Measurements from ENCODE around the gene PUM1. TPM values are rescaled to one million over a fixed set of nuclear protein-coding genes. Genes with fewer than 3 reads are reported as not detected.
"Not testable (repeated sequence)": the region's sequence is repeated elsewhere in the genome, so short reads cannot be mapped to it uniquely, and the experiment has no call there.

PUM1 gene
- total RNA-seq, 1 experiment from 2014 or later, result 50.3 TPM

DNA sequence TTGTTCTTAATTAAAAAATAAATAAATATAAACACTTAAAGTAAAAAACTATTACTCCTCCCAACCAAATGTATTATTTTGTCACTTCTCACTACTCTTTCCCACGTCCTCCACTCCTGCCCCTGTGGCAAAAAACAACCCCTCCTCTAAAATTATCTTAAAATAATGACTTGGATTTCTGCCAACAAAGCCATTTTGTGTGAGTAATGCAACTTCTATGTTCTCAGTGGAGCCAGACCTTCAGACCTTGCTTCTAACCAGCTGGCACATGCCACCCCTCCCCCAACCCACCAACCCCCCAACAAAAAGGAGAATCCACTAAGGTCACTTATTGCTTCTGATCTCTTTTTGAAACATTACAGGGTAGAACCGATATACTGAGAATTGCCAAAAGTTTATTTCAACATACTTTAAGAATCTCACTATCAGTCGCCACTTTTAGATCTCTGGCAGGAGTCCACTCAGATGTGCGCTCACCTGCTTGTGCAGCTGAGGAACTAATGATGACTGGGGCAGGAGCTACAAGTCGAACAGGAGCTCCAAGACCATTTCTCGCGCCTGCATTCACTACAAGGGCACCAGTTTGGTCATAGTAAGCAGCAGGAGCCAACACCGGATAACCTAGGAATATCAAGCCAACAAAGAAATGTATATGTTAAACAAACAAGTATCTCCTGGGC lies 98.7 kb downstream of the PUM1 start:
- DNase-seq (ENCODE audit: low read depth), result peak; percentile 84

DNA sequence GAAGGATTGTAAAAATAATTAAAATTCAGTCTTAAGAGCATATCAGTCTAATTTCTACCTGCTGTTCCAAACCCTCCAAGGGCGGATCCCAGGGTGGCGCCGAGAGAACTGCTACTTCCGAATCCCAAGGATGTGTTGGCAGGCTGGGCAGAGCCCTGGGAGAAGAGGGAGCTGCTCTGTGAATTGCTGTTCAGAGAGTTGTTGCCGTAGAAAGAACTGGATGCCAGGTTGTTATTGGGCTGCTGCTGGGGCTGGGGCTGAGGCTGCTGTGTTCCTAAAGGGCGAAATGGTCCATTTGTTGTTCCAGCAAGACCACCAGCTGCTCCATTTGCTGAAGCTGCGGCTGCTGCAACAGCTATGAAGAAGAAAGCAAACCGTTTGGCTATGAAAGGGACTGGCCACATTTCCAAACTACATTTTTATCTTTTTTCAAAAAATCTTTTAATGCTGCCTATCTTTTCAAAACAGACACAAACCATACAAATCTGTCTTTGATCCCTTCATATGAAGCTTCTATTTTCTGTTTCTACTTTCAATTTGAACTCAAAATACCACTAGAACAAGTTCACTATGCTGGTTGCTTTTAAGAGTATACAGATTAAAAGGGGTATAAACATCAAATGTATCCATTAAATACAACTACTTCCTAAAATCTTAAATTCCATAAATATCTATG lies 99.5 kb downstream of the PUM1 start:
- no peak for DNase-seq (ENCODE audit: low read depth)

DNA sequence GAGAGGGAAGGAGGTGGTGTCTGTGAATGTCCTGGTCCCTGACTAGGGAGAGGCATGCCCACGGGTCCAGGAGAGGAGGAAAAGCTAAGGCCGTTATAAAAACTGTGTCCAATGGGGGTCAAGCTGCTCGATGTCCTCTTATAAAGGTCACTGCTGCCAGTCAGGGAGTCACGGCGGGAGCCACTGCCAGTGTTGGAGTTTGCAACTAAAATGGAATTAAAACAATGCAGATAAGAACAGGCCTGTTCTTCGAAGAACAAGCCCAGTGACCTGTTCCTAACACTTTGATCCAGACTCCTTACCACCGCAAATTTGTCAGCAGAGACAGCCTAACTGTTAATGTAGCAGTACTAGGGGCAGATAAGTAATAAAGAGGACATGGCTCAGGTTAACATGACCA lies 100.8 kb downstream of the PUM1 start:
- no peak for DNase-seq (ENCODE audit: low read depth)

DNA sequence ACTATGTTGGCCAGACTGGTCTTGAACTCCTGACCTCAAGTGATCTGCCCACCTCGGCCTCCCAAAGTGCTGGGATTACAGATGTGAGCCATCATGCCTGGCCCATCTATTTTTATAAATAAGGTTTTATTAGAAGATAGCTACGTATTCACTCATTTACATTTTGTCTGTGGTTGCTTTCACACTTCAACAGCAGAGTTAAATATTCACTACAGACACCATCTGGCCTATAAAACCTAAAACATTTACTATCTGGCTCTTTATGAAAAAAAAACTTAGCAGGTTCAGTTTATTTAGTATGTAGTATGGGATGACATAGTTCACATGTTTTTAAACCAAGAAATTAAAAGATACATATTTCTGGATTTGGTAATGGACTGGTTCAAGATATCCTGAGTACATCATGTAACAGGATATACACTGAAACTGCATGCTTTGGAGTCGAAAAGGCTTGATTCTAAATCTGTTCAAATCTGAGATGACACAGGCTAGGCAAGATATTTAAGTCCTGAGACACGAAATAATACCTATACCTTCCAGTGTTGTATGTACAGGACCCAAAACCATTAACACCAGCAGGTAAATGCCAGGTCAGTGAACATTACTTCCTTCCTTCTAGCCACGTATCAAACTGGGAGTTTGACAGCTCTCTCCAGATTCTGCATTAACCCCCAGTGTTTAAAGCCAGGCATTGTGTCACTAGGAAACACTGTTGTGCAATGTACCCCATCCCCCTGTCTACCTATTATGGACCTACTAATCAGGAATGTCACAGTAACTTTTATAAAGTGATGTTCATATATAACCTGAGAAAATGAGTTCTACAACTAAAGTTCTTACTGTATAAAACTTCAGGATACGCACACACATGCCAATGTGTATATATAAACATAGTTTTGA lies 102.7 kb downstream of the PUM1 start:
- no peak for DNase-seq (ENCODE audit: low read depth)

DNA sequence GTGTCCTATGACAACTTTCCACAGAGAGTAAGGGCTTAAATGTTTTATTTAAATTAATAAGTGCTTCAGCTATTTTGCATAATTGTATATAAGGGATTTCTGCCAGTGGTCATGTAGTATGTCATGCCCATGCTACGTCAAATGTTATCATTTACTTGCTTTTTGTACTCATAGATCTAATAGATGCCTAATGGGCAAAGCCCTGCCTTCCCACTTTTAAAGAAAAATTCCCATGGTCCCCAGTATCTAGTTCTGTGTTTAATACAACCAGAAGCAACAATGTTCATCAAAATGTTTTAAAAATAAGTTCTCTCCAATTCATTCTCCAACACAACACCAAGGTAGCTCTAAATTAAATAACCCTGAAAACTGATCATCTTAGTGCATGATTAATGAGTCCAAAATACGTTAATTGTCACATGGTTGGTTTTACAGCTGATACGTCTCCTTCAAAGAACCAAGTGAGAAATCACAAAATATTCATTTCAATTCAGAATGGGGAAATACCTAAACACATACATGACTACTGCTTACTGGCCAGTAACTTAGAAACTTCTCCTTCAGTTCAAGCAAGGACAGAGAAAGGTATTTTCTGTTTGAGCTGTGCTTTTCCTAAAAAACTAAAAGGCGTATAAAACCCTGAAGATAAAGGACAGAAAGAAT lies 107.8 kb downstream of the PUM1 start:
- no peak for DNase-seq (ENCODE audit: low read depth)

DNA sequence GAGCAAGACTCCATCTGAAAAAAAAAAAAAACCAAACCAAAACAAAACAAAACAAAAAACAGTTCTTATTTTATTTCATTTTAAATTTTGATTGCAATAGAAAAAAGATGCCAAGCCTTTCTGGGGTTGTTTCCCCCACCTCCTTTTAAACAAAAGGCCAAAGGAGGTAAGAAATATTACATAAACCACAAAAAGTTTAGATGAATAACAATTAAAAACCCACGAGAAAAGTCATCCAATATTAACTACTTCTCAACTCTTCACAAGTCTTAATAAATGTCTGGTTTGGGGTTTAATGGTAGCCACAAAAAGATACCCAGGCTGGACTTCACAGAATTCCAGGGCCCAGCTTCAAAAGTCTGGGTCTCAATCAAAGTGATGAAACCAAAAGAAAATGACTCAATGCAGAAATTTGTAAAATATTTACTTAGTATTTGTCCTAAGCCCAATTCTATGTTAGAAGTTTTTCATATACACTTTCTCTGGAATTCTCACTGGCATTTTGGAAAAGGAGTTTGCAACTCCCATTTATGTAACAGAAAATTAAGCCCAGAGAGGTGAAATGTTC lies 110.0 kb downstream of the PUM1 start:
- peak; percentile 40 for DNase-seq (ENCODE audit: low read depth)

DNA sequence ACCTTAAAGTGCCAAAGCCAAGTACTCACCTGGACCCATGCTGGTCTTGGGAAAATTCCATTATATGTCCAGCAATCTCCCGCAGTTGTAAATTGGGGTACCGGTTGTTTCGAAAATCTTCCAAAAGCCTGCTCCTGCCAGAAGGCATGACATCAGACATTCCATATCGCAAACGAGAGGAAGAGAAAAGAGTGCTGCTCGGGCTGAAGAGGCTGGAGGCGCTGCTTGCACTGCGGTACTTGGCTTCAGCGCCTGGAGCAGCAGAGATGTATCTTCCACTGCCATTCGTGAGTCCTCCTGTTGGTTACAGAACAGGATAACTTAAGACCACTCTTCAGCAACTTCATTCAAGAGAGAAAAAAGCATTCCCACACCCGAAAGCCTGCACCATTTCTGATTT lies 111.8 kb downstream of the PUM1 start:
- no peak for DNase-seq (ENCODE audit: low read depth)

DNA sequence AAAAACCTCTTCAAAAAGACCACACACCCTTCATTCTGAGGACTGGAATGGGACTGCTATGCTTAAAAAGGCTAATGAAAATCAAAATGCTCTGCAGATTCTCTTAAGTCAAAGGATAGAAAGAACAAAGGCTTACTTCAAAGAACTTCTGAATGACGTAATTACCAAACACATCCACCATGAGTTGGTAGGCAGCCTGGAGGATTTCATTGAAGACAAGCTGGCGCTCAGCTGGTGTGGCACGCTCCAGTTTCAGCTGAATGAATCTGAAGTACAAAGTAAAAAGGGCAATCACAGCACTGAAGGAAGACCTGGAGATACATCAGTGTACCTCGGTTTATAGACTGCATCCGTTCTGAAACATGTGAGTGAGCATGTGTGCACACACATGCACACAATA lies 113.4 kb downstream of the PUM1 start:
- DNase-seq (ENCODE audit: low read depth), result no peak

DNA sequence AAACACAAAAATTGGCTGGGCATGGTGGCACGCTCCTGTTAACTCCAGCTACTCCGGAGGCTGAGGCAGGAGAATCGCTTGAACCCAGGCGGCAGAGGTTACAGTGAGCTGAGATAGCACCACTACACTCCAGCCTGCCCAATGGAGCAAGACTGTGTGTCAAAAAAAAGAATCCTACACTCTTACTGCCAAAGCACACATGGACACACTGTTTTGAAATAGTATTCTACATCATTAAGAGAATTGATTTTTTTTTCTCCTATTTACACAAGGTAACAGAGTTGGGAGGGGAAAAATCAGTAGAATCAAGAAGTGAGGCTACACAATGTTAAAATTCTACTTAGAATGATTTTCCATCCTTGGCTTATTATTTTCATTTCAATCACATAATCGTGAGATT lies 114.8 kb downstream of the PUM1 start:
- no peak for DNase-seq (ENCODE audit: low read depth)

DNA sequence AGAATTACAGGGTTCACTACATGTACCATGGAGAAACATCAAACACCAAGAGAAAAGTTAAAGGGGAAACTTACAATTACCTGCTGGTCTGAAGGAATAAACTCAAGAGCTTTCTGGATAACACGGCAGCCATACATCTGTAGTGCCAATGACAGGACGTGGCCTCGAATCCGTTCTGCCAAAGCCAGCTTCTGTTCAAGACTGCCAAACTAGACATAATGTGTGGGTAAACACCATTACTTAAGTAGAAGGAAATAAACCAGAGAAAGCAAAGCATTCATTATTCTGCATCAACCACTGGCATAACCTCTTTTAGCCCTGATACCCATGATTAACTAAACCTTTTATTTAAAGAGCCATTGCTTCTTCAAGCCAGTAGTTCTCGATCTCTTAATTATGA lies 115.5 kb downstream of the PUM1 start:
- no peak for DNase-seq (ENCODE audit: low read depth)

DNA sequence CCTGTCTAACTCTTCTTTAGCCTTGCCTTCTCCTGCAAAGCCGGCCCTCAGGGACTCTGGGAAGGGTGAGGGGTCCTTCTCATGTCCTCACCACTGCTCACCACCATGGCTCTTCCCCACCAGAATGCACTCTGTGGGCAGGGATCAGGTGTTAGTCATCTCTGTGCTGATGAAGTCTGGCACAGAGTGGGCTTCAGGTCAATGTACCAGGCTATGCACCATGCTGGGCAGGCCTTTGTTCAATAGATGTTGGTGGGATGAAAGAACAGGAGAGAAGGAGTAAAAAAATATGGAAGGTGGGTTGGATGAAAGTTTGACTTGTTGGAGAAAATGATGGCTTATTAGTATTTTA lies 116.1 kb downstream of the PUM1 start:
- not testable (repeated sequence) for DNase-seq (ENCODE audit: low read depth)

DNA sequence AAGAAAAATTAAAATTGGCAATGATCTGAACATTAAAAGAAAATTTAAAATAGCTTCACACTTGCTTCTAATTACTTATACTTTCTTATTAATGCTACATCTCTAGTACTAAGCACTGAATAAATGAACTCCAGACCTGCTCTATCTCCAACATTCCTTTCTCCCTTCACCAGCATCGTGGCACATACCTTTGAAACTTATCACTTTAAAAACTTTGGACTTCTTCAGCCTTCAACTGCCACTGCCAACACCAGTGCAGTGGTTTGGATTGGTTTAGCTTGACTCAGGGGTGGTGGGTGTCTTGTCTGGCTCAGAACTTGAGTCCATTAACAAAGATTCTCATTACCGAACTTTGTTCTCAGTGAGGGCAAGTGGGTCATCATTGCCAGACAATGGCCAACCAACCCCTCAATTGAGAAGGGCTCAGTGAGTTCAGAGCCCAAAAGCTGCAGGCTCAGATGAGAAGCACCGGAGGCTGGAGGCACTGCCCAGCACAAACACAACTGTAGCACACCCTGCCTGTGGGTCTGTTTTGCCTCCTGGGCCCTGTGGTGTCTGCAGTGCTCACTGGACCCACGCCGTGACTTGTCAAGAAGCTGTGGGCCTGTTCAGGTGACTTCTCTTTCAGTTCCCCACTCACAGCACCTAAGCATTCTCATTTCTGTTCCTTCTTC lies 116.6 kb downstream of the PUM1 start:
- DNase-seq (ENCODE audit: low read depth), result not testable (repeated sequence)

DNA sequence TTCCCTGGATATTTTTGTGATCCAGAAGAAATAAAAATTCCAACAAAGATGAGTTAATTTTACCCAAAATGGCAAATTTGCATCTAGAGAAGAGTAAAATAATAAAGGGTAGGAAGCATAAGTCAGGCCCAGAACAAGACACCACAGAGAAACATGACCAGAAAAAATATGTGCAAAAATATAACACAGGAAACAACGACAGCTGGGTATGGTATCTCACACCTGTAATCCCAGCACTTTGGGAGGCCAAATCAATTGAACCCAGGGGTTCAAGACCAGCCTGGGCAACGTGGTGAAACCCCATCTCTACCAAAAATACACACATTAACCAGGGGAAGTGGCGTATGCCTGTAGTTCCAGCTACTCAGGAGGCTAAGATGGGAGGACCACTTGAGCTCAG lies 117.2 kb downstream of the PUM1 start:
- DNase-seq (ENCODE audit: low read depth), result no peak

DNA sequence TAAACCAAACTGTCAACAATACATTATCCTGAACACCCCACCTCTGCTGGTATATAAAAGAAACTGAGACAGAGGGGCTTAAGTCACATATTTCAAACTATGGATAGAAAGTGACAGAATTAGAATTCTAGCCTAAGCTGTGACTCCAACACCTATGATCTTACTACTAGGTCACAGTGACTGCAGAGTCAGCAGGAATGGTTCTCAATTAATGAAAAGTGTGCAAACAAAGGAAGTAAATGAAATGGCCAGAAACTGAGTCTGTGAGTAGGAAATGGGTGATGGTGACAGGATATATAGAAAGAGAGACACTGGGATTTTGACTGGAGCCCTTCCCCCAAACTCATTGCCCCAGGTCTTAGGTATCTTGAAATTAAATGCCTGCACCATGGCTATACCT lies 118.3 kb downstream of the PUM1 start:
- no peak for DNase-seq (ENCODE audit: low read depth)

DNA sequence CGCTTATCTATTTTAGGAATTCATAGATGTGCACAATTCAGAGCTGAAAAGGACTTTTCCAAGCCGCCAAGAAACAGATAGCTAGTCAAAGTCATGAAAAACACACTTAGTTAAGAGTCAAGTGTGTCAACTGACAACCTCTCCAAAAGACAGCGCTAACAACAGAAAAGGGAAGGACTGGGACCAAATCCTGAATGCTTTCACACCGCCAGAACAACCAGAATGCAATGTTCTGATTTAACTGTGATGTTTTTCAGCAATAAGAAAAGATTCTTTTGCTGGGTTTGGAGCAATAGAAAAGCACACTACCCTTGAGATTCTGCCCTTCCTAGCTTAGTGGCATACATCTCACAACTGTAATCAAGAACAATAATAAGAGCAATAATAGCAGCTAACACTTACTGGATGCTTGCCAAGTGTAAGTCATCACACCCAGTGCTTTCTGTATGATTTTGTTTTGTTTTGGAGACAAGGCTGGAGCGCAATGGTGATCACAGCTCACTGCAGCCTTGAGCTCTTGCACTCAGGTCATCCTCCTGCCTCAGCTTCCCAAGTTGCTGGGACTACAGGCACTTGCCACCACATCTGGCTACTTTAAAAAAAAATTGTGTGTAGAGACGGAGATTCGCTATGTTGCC lies 123.1 kb downstream of the PUM1 start:
- peak; percentile 18 for DNase-seq (ENCODE audit: low read depth)

DNA sequence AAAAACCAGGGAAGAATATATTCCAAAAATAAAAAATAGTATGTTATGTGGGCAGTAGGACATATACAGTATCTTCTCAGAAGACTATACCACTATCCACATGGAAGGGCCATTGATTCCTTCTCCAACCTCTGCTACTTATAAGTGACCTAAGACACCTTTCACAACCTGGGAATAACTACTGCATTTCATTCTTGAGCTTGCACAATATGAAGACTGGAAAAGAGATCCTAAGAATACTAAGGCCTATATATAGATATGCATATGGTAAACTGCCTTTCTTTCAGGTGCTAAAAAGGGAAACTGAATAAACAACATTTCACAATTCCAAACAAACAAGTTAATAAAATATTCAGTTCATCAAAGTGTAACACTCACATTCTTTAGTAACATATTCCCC lies 125.0 kb downstream of the PUM1 start:
- no peak for DNase-seq (ENCODE audit: low read depth)

DNA sequence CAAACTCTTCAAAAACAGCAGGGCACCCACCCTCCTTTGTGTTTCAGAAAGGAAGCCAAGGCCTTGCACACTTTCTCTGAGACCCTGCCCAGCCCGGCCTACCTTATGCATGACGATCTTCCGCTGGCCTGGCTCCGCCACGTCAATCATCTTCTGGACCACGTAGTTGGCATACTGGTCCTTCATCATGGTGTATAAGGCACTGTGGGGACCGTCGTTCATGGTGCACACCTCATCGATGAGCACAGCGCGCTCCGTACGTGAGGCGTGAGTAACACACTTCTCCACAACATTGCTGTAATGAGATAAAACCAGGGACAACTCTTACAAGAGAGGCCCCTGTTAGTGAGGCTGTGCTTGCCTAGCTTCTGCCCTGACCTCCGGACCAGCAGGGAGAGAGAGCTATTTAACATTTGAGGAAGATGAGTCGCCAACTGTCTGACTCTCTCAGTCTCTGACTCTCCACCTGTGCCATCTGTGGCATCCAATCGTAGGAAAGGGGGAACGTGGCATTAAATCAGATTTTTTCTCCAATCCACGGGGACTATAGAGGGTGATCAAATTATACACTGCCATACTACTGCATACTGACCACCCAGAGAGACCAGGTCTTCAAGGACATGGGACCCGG lies 128.9 kb downstream of the PUM1 start:
- DNase-seq (ENCODE audit: low read depth), result peak; percentile 18

DNA sequence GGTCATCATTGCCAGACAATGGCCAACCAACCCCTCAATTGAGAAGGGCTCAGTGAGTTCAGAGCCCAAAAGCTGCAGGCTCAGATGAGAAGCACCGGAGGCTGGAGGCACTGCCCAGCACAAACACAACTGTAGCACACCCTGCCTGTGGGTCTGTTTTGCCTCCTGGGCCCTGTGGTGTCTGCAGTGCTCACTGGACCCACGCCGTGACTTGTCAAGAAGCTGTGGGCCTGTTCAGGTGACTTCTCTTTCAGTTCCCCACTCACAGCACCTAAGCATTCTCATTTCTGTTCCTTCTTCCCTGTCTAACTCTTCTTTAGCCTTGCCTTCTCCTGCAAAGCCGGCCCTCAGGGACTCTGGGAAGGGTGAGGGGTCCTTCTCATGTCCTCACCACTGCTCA lies 129.8 kb downstream of the PUM1 start:
- not testable (repeated sequence) for DNase-seq (ENCODE audit: low read depth)

DNA sequence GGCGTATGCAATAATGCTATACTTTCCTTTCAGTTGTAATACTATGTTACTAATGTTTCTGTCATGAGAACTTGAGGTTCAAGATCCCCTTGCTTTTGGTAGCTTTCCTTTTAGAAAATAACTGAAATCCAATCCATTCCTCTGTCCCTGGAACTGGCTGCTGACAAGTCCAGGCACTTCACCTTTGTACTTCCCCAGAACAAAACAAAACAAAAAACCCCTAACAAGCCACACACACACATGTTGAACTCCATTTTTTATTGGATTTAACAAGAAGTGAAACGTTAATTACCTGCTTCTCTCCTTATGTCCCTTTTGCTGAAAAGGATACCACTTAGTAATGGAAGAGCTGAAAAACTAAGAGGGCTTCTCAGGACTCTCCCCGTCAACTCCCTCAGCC lies 130.9 kb downstream of the PUM1 start:
- no peak for DNase-seq (ENCODE audit: low read depth)

DNA sequence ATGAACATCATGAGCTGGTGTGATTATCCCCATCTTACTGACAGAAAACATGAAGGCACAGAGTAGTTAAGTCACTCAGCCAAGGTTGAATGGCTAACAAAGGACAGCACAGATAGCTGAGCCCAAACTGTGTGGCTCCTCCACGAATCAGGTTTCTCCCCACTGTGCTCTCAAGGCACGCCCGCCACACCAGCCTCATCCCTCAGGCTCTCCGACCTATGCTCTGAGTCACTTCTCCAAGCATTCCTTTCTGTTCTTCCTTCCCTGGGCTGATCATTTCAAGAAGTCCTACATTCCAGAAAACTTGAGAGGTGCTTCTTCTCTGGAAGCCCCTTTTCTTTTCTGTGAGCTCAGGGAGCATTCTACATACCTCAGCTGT lies 131.7 kb downstream of the PUM1 start:
- DNase-seq (ENCODE audit: low read depth), result peak; percentile 42

Data from LHCN-M2 (cell line).